ENCODE data around the gene TBC1D10B. TPM values are rescaled to one million over a fixed set of nuclear protein-coding genes. Genes with fewer than 3 reads are reported as not detected.
"Not testable (repeated sequence)": the region's sequence is repeated elsewhere in the genome, so short reads cannot be mapped to it uniquely, and the experiment has no call there.

Gene TBC1D10B

GRCh38 chr16:30310937-30311336 is 59.4 kb downstream of the TBC1D10B start:
- H2AK5ac ChIP-seq (ENCODE audit: low read length, severe bottlenecking); H2BK12ac ChIP-seq (ENCODE audit: low read length in 2 of 2); H3K4ac ChIP-seq (ENCODE audit: low read depth in 1 of 2, low read length in 2 of 2); H3K4me3 ChIP-seq (ENCODE audit: insufficient read depth in 1 of 2, low read depth in 1 of 2, low read length in 2 of 2); H3K36me3 ChIP-seq (ENCODE audit: control insufficient read depth in 1 of 2, insufficient read depth in 2 of 2, low read depth in 1 of 2, low read length in 2 of 2); H3K4me2 ChIP-seq (ENCODE audit: low read length, poor library complexity, severe bottlenecking); H2BK120ac ChIP-seq (ENCODE audit: low read depth, low read length); H3K23ac ChIP-seq (ENCODE audit: low read length in 2 of 2); H2BK5ac ChIP-seq (ENCODE audit: low read depth, low read length, poor library complexity, severe bottlenecking); H4K91ac ChIP-seq (ENCODE audit: low read length); H3K18ac ChIP-seq (ENCODE audit: low read depth in 1 of 2, low read length in 2 of 2); DNase-seq; H3K79me1 ChIP-seq (replicated peaks; ENCODE audit: low read length, poor library complexity, severe bottlenecking); H3K14ac ChIP-seq (ENCODE audit: low read length in 2 of 2); H3K9ac ChIP-seq (ENCODE audit: low read length); H3K27me3 ChIP-seq (ENCODE audit: control insufficient read depth in 1 of 2, insufficient read depth in 1 of 2, low read length in 2 of 2); H3K4me1 ChIP-seq (ENCODE audit: control insufficient read depth, insufficient read depth, low read depth, low read length); H2BK15ac ChIP-seq (ENCODE audit: low read depth, poor library complexity, severe bottlenecking); H3K27ac ChIP-seq (ENCODE audit: low read length, poor library complexity, severe bottlenecking); H3K9me3 ChIP-seq (ENCODE audit: control insufficient read depth, low read length); H4K8ac ChIP-seq (ENCODE audit: low read length); H2AFZ ChIP-seq (ENCODE audit: low read depth, low read length): not testable (repeated sequence)
- no CpG with 5 or more reads among the region's 4 CpGs for WGBS

- not testable (repeated sequence) for H3K9ac ChIP-seq (ENCODE audit: low read length)
These were observed 61.0 kb downstream of the TBC1D10B start for GRCh38 chr16:30309255-30309654.

More at GRCh38 chr16:30309255-30309654, 61.0 kb downstream of the TBC1D10B start:
- H3K18ac ChIP-seq (ENCODE audit: low read depth in 1 of 2, low read length in 2 of 2); H3K4me1 ChIP-seq (ENCODE audit: control insufficient read depth, insufficient read depth, low read depth, low read length); H3K36me3 ChIP-seq (ENCODE audit: control insufficient read depth in 1 of 2, insufficient read depth in 2 of 2, low read depth in 1 of 2, low read length in 2 of 2); H3K9me3 ChIP-seq (ENCODE audit: control insufficient read depth, low read length); H2BK15ac ChIP-seq (ENCODE audit: low read depth, poor library complexity, severe bottlenecking); H2BK120ac ChIP-seq (ENCODE audit: low read depth, low read length); H3K4me3 ChIP-seq (ENCODE audit: insufficient read depth in 1 of 2, low read depth in 1 of 2, low read length in 2 of 2); H3K14ac ChIP-seq (ENCODE audit: low read length in 2 of 2); H3K27me3 ChIP-seq (ENCODE audit: control insufficient read depth in 1 of 2, insufficient read depth in 1 of 2, low read length in 2 of 2); H4K91ac ChIP-seq (ENCODE audit: low read length); H3K4ac ChIP-seq (ENCODE audit: low read depth in 1 of 2, low read length in 2 of 2); H2BK5ac ChIP-seq (ENCODE audit: low read depth, low read length, poor library complexity, severe bottlenecking); DNase-seq; H3K79me1 ChIP-seq (replicated peaks; ENCODE audit: low read length, poor library complexity, severe bottlenecking); H2AK5ac ChIP-seq (ENCODE audit: low read length, severe bottlenecking); H3K4me2 ChIP-seq (ENCODE audit: low read length, poor library complexity, severe bottlenecking); H4K8ac ChIP-seq (ENCODE audit: low read length); H3K23ac ChIP-seq (ENCODE audit: low read length in 2 of 2); H2AFZ ChIP-seq (ENCODE audit: low read depth, low read length); H3K27ac ChIP-seq (ENCODE audit: low read length, poor library complexity, severe bottlenecking); H2BK12ac ChIP-seq (ENCODE audit: low read length in 2 of 2): not testable (repeated sequence)
- WGBS = 100% methylated on average over 3 of the region's 5 CpGs

Small RNAs within 50 kb of the gene (small RNA-seq; reads per million reads assigned to genes)
- gene RF00406 (ENCODE audit: low read depth) = not detected

All from mesenchymal stem cell (in vitro differentiated cells and primary cell).